PC-9 (cell line): Measurements from ENCODE around the gene TAF11L2.

Source experiments
- CTCF ChIP-seq: fragments of 200-600 bp; sonication (generic); conservative IDR thresholded peaks from 2 replicates; pipeline ENCODE4 v1.6.1; 2017; ENCODE audit warnings: mixed run types, antibody characterized with exemption, mild to moderate bottlenecking, moderate library complexity
- EZH2 ChIP-seq: fragments of 200-600 bp; sonication (generic); IDR thresholded peaks from 2 replicates; pipeline ENCODE4 v1.8.0; 2017; ENCODE audit warnings: antibody characterized with exemption, low read depth

- no peak for TF ChIP-seq CTCF
- no peak for TF ChIP-seq EZH2
Measured at GRCh38 chr5:17487174-17487512, 10.9 kb upstream of the TAF11L2 start.
